ENCODE results near the gene ETV6. TPM values are rescaled to one million over a fixed set of nuclear protein-coding genes. Genes with fewer than 3 reads are reported as not detected.
A peak's percentile ranks its signal among the peaks of the same experiment; 100 is the strongest.

Gene ETV6
- total and polyA plus RNA-seq, 9 of the 15 experiments (the other 6 are each of a cell fraction or from before 2014, with no cell fraction given) = 0.81 to 12.7 (median 4.1) TPM

GRCh38 chr12:11649413-11650285 lies at the start of gene ETV6 (continued):
- TF ChIP-seq ELF1 (tag; IDR thresholded peaks at IDR 0.05) (peak; percentile 74), OTX1 (CRISPR knock-in tag; IDR thresholded peaks at IDR 0.05) (no peak), SIN3A (IDR thresholded peaks at IDR 0.05; ENCODE audit: borderline replicate concordance in 2 of 2, control insufficient read depth in 1 of 2, low read depth in 2 of 2, low read length in 2 of 2) (peak in 1 of 2 experiments; percentile 4; a peak in 1 of 4 replicates), RCOR1 (IDR thresholded peaks at IDR 0.05; ENCODE audit: borderline replicate concordance in 1 of 2, low read depth in 2 of 2, low read length in 2 of 2) (no peak), CCAR2 (IDR thresholded peaks at IDR 0.05; ENCODE audit: low read depth, low read length) (no peak), HNRNPL (IDR thresholded peaks at IDR 0.05; ENCODE audit: low read depth, low read length) (no peak), ZNF518B (CRISPR knock-in tag; IDR thresholded peaks at IDR 0.05) (no peak), GABPA (tag; conservative IDR thresholded peaks at IDR 0.05; ENCODE audit: low read depth) (peak; percentile 57), RBFOX2 (IDR thresholded peaks at IDR 0.05; ENCODE audit: low read depth, low read length) (peak; percentile 22), VEZF1 (CRISPR knock-in tag; IDR thresholded peaks at IDR 0.05) (peak; percentile 77), TAF1 (IDR thresholded peaks at IDR 0.05; ENCODE audit: control insufficient read depth, extremely low read depth, insufficient read depth, low read length, severe bottlenecking) (peak; percentile 80), STAT5B (CRISPR knock-in tag; IDR thresholded peaks at IDR 0.05) (no peak), KLF1 (tag; IDR thresholded peaks at IDR 0.05) (no peak)
